SU-DHL-6 (cell line): ENCODE data around the gene OLFML2B.

ENCODE experiments used
- H2AFZ ChIP-seq: fragments of 200-600 bp; sonication (generic); 2 replicates; pipeline ENCODE4 v1.6.1; 2014; ENCODE audit warnings: low read depth, mild to moderate bottlenecking, moderate library complexity, mixed read lengths, antibody characterized with exemption, low read length; ENCODE audit not compliant: severe bottlenecking
- H3F3A ChIP-seq: fragments of 200-600 bp; shearing (Covaris generic); 2 replicates; pipeline ENCODE4 v1.6.0; 2016; ENCODE audit warnings: antibody characterized with exemption, mild to moderate bottlenecking; ENCODE audit not compliant: insufficient read depth
- H3K27ac ChIP-seq: fragments of 200-600 bp; sonication (generic); 2 replicates; pipeline ENCODE4 v1.5.1; 2016; ENCODE audit warnings: low read depth, mild to moderate bottlenecking, low read length, moderate library complexity, mixed read lengths
- H3K27me3 ChIP-seq: fragments of 200-600 bp; sonication (generic), shearing (Covaris generic); 2 replicates; pipeline ENCODE4 v1.6.0; 2014; ENCODE audit warnings: mild to moderate bottlenecking, low read length
- H3K36me3 ChIP-seq: fragments of 200-600 bp; sonication (generic); 2 replicates; pipeline ENCODE4 v1.6.1; 2014; ENCODE audit warnings: mild to moderate bottlenecking, low read length, mixed read lengths
- H3K4me2 ChIP-seq: fragments of 300-600, 200-600 bp; shearing (Covaris generic), sonication (generic); 2 replicates; pipeline ENCODE4 v1.6.0; 2014; ENCODE audit warnings: low read length, low read depth, mild to moderate bottlenecking; ENCODE audit not compliant: poor library complexity, severe bottlenecking
- H3K4me3 ChIP-seq: fragments of 200-600 bp; sonication (generic); 2 replicates; pipeline ENCODE4 v1.5.1; 2014; ENCODE audit warnings: antibody characterized with exemption, low read length, mild to moderate bottlenecking, mixed read lengths; ENCODE audit not compliant: insufficient read depth, poor library complexity, severe bottlenecking
- H3K79me2 ChIP-seq: fragments of 200-600 bp; sonication (generic); 2 replicates; pipeline ENCODE4 v1.6.1; 2014; ENCODE audit warnings: mild to moderate bottlenecking, low read length, moderate library complexity; ENCODE audit not compliant: insufficient read depth
- H3K9ac ChIP-seq: fragments of 200-600 bp; sonication (generic); 2 replicates; pipeline ENCODE4 v1.7.0; 2014; ENCODE audit warnings: mild to moderate bottlenecking, low read length
- H3K9me2 ChIP-seq: fragments of 200-600 bp; sonication (generic); replicated peaks from 2 replicates; pipeline ENCODE4 v1.6.1; 2014; ENCODE audit warnings: low read length; ENCODE audit not compliant: insufficient read depth
- H3K9me3 ChIP-seq: fragments of 200-600 bp; sonication (generic); 2 replicates; pipeline ENCODE4 v1.6.1; 2014; ENCODE audit warnings: low read length, mixed read lengths; ENCODE audit not compliant: insufficient read depth
- H4K20me1 ChIP-seq: fragments of 200-600 bp; sonication (generic); 2 replicates; pipeline ENCODE4 v1.6.1; 2014; ENCODE audit warnings: low read depth, mild to moderate bottlenecking, antibody characterized with exemption, low read length, moderate library complexity, mixed read lengths
- CTCF ChIP-seq: fragments of 200-600 bp; sonication (generic); IDR thresholded peaks from one replicate; pipeline ENCODE4 v1.5.1; 2017; ENCODE audit warnings: antibody characterized with exemption, mild to moderate bottlenecking, low read length, moderate library complexity; ENCODE audit not compliant: insufficient read depth, poor library complexity, severe bottlenecking
- EZH2phosphoT487 ChIP-seq: fragments of 200-600 bp; sonication (generic), shearing (Covaris generic); conservative IDR thresholded peaks from 2 replicates; pipeline ENCODE4 v1.6.1; 2018; ENCODE audit warnings: mild to moderate bottlenecking, antibody characterized with exemption, low read length, moderate library complexity, mixed read lengths

The OLFML2B gene

DNA sequence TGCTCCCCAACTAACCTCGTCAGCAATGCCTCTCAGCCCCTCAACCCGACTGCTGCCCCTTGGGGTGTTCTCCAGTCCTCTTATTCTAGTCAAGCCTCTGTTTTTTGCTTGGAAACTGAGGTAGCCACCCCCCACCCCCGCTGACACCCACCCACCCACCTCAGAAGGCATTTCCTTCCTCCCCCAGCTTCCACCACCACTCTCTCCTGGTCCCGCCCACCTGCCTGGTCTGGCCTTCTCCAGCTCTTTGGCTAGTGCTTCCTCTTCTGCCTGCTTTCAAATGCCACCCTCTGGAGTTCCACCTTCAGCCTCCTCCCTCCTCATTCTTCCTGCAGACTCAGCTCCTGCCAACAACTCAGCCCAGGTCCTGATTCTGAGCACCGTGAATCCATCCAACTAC is 35.3 kb downstream of the OLFML2B start:
- no peak overlapping the region for H3K4me2 ChIP-seq
- H2AFZ ChIP-seq = no peak overlapping the region
- TF ChIP-seq CTCF (no peak), EZH2phosphoT487 (no peak)
- no peaks in the 10 kb centered on the region for H3K9me3 ChIP-seq
- H3K9ac ChIP-seq = no peak overlapping the region
- H3K36me3 ChIP-seq = no peaks in the 10 kb centered on the region
- H3K4me3 ChIP-seq = no peak overlapping the region
- no peak overlapping the region for H3K27ac ChIP-seq
- no peaks in the 10 kb centered on the region for H4K20me1 ChIP-seq
- no peaks in the 10 kb centered on the region for H3K79me2 ChIP-seq
- H3K9me2 ChIP-seq = no peaks in the 10 kb centered on the region
- H3K27me3 ChIP-seq = no peaks in the 10 kb centered on the region
- no peaks in the 10 kb centered on the region for H3F3A ChIP-seq

- no peaks in the 10 kb centered on the region for H4K20me1 ChIP-seq
- H3K4me3 ChIP-seq = no peak overlapping the region
- no peaks in the 10 kb centered on the region for H3F3A ChIP-seq
Observed at GRCh38 chr1:161987872-161988271, 35.8 kb downstream of the OLFML2B start.

GRCh38 chr1:161987303-161987702 is 36.4 kb downstream of the OLFML2B start:
- H3K9ac ChIP-seq = no peak overlapping the region
- H3K4me3 ChIP-seq = no peak overlapping the region
- H3F3A ChIP-seq = no peaks in the 10 kb centered on the region
- H3K36me3 ChIP-seq = no peaks in the 10 kb centered on the region
- H3K27me3 ChIP-seq = no peaks in the 10 kb centered on the region
- TF ChIP-seq CTCF (no peak), EZH2phosphoT487 (no peak)
- no peaks in the 10 kb centered on the region for H3K9me2 ChIP-seq
- H3K79me2 ChIP-seq = no peaks in the 10 kb centered on the region
- H3K4me2 ChIP-seq = no peak overlapping the region
- no peaks in the 10 kb centered on the region for H4K20me1 ChIP-seq
- no peak overlapping the region for H2AFZ ChIP-seq
- no peak overlapping the region for H3K27ac ChIP-seq
- no peaks in the 10 kb centered on the region for H3K9me3 ChIP-seq

More at GRCh38 chr1:161987872-161988271, 35.8 kb downstream of the OLFML2B start:
- H3K27ac ChIP-seq = no peak overlapping the region
- H3K4me2 ChIP-seq = no peak overlapping the region
- no peaks in the 10 kb centered on the region for H3K79me2 ChIP-seq
- no peaks in the 10 kb centered on the region for H3K36me3 ChIP-seq
- TF ChIP-seq EZH2phosphoT487 = no peak
- TF ChIP-seq CTCF = no peak
- no peaks in the 10 kb centered on the region for H3K9me3 ChIP-seq
- H3K9ac ChIP-seq = no peak overlapping the region
- H3K27me3 ChIP-seq = no peaks in the 10 kb centered on the region
- no peak overlapping the region for H2AFZ ChIP-seq
- H3K9me2 ChIP-seq = no peaks in the 10 kb centered on the region
